DND-41 (cell line): ENCODE data around the gene ATF5.

ENCODE experiments used
- CTCF ChIP-seq: IDR thresholded peaks from 2 replicates; pipeline ENCODE4 v1.5.1; 2012; ENCODE audit warnings: borderline replicate concordance, low read length, moderate library complexity, mild to moderate bottlenecking; ENCODE audit not compliant: poor library complexity, severe bottlenecking; ENCODE audit errors: extremely low read depth
- EZH2 ChIP-seq: IDR thresholded peaks from 3 replicates; pipeline ENCODE4 v1.6.1; 2012; ENCODE audit warnings: borderline replicate concordance, low read depth, mild to moderate bottlenecking, moderate library complexity, low read length, inconsistent platforms; ENCODE audit not compliant: severe bottlenecking

- TF ChIP-seq CTCF (no peak), EZH2 (no peak)
Observed at GRCh38 chr19:49975051-49975450, 46.0 kb downstream of the ATF5 start.
